Inflammatory macrophage treated with lipopolysaccharide for 1 hour (primary cell): Measurements from ENCODE around the gene RCVRN.

Source experiments
- DNase-seq, 2 donors: peaks; one replicate each; pipeline ENCODE4 v3.0.0-alpha.2; 2020 to 2022

The RCVRN gene

GRCh38 chr17:9921216-9921615, 16.1 kb upstream of the RCVRN start:
- DNase-seq = peak in 1 of 2 donors; percentile 17

DNA sequence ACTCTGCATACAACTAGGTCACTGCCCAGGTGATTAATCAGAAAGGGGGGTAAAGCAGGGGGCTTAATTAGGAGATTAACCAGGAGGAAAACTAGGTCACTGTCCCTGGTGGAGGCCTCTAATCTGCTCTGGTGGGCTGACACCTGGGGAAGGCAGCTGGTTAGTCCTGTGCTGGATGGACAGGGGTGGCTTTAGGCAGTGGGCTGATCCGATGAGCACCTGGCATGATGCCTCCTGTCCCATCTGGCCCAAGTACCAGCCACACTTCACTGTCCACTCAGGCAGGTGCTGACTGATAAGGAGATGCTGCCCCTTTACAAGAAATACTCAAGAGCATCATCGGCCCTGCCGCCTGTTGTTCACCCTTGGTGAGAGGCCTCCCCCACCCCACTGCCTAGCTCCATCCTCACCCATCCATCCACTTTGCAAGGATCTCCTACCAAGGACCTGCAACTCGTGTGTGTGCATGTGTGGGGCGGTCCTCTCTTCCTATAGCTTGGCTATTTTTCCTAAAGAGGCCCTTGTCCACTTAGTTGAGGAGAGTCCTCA, 13.8 kb upstream of the RCVRN start:
- no peak for DNase-seq

DNA sequence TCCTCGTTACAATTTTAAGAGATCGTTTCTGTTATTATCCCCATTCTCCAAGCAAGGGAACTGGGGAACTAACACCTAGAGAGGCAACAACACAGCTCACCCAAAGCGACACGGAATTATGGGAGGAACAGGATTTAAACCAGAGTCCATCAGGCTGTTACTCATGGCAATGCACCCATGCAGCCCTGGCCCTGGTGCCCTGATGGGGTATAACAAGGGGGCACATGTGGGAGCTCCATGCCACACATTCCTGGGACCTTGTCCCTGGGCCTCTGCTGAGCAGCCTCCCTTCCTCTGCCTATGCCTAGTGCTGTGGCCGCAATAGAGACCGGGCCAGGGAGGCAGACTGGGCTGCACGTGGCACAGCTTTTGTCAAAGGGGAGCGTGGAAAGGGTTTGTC, 13.3 kb upstream of the RCVRN start:
- no peak for DNase-seq

DNA sequence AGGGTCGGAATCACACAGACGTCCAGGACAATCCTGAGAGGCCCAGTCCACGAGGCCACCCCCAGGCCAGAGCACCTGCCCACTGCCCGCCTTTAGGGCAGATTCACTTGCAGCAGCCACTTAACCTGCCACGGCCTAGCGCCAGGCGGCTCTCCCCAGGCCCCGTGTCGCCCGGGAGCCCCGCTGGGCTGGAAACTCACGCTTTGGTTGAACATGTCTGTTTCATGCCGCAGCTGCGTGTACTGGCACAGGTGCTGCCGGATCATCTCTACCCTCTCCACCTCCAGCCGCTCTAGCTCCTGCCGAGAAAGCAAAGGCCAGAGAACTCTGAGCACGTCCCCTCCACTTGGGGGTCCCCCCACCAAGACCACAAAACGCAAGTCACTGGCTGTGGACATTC, 12.7 kb upstream of the RCVRN start:
- no peak for DNase-seq

DNA sequence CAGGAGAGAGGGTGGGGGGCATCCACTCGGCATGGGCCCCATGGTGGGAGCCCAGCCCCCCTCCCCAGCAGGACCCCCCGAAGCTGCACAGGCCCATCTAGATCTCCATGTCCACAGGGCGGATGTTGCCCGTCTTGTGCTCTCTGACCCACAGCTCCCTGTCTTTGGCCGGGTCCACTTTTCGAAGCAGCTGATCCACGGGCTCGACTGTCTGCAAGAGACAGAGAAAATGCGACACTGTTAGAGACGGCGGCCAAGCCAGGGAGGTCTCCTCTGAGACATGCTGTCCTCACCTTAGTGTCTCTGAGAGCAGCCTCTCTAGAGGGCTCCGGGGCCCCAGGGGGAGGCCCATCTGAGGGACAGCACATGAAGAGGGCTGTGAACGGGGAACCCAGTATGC, 12.1 kb upstream of the RCVRN start:
- DNase-seq = no peak

DNA sequence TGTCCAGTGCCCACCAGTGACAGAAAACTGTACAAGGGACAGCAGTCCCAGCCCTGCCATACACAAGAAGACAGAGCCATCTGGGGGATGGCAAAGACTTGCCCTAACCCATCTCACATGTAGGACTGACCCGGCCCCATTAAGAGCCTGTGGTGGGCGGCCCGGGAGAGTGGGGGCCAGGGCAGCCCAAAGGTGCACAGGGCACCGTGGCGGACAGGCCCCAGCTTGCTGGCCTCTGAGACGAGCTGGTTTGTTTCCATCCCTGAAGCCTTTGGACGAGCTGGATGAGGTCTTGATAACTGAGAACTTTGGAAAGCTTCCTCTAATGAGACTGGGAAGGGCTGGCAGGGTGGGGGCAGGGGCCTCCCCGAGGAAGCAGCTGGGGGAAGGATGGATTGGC, 11.0 kb upstream of the RCVRN start:
- no peak for DNase-seq

DNA sequence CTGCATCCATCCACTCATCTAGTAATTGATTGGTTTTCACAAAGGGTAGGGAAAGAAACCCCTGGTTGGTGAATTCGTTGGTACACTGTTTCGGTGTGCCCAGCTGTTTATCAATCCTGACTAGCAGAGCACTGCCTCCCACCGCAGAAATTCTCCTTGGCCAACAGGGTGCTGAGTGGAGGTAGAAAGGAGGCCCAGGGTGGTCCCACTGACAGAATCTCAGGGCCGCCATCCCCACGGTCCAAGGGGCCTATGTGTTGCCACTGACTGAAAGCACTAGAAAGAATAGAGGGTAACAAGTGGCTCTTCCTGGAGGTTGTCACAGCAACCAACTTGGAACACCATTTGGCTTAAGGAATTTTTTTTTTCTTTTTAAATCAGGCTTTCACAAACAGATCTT, 8.4 kb upstream of the RCVRN start:
- DNase-seq = no peak

DNA sequence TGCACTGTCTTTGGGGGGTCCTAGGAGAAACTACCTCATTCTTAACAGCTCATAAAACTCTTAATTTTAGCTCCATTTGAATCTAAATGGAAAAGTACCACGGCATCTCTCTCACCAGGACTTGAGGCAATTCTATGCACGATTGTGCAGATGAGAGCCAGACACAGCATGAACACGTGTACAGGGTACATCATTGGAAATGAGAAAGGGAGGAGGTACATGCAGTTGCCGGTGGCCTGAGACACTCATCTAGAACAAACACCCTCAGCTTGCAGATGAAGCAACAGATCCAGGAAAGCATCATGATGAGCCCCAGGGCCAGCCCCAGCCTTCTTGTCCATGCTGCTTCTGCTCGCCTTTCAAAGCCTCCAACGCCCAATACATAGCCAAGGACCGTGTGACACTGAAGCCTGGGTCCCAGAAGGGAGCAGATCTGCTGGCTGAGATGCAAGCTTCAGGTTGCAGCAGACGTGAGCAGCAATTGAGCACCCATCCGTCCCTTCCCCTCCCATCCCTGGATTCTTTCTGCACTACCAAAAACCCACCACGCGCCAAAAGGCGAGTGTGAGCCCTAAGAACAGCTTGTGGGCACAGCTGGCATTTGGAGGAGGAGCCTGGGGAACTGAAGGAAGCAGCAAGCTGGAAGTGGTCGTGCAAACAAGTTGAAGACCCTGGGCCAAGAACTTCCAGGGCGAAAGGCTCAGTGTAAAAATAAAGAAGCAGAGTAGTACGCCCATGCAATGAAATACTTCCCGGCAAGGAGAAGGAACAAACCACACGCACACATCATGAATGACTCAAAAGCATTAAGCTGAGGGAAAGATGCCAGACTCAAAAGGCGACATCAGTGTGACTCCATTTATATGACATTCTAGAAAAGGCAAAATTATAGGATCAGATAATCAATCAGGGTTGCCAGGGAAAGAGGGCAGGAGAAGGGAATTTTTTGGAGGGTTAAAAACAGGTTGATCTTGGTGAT, 7.3 kb upstream of the RCVRN start:
- DNase-seq = peak in 1 of 2 donors; percentile 2

DNA sequence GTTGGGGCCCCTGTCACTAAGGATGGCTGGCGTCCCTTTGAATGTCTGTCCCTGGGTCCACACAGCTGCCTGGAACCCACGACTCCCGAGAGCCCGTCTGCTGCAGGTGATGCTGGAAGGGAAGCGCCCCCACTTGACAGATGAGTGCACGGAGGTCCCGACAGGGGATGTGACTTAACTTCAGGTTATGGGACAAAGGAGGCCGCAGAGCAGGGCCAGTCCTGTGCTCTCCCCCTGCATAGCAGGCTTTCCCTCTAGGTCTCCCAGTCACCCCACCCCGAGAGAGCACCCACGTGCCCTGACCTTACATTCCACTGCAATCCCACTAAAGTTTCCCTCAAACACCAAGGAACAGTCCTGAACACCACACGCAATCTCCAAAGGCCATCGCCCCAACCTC, 6.0 kb upstream of the RCVRN start:
- no peak for DNase-seq

DNA sequence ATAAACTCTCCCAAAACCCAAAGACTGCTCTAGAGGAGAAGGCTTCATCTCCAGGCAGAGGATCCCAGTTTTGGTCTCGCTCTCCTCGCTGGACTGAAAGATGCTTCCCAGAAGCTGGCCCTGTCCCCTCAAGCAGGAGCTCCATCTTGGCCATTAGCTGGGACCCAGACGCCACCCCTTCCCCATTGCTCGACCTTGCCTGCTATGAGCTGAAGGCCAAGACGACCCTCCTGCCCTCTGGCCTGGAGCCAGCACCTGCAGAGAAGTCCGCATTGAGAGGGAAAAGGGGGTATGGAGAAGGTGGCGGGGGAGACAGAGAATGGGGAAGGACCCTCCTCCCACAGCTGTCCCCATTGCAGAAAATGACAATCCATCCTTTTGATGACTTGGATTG, 3.6 kb upstream of the RCVRN start:
- no peak for DNase-seq

DNA sequence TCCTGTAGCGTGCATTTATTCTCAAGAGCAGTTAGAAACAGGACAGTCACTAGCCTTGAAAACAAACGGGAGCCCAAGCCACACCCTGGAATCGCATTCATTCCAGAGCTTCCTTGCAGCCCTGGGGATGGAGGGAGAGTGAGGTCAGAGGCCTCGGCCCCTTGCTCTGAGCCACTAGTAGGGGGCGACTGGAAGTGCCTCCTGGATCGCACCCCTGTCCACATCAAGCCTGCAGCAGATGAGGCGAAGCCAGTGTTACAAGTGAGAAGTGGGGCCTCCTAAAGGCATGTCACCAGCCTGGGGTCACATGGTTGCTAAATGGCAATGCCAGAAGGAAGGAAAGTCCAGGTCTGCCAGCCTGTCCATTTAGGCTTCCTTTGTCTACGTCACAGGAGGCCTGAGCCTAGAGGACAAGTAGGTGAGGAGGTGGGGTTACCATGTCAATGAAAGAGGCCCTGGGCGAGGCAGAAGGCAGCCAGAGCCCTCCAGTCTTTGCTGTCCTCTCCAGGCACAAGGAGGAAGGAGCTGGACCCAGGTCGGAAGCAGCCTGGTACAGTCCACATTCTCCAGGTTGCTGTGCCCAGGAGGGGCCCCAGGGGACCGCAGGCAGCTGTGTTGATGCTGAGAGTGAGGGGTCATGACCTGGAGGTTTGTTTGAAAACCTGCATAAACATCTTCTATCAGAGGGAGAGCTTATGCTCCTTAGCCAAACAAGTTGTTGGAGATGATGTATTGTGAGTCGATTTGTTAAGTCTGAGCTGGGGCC, 3.0 kb upstream of the RCVRN start:
- DNase-seq = no peak

DNA sequence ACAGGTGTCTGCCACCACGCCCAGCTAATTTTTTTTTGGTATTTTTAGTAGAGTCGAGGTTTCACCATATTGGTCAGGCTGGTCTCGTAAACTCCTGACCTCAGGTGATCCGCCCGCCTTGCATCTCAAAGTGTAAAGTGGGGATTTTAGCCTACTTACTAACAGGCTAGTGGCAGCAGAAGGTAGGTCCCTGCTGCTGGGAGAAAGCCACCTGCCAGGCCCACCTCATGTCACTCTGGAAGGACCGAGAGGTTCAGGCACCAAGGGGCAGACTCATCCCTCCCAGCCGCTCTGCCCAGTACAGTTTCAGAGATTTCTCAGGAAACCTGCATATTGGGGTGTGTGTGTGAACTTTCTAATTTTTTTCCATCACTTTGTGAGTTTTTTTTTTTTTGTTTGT, 2.1 kb upstream of the RCVRN start:
- no peak for DNase-seq

- DNase-seq = no peak
Measured at GRCh38 chr17:9906616-9907015, 1.5 kb upstream of the RCVRN start.

DNA sequence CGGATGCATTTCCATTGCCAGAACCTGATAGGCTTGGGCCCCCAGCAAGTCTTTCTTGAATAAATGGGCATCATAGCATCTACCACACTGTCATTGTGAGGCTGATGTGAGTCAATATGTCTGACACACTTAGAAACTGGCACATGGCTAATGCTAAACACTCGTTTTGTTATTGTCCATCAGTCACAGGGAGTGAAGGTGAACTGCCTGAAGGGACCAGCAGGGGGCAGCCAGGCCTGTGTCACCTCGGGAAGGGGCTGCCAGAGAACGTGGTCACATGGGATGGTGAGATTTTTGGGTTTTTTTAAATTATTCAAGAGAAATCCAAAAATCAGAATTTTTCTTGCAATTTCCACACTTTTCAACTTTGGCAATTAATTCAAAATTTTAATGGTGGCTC, 831 bp upstream of the RCVRN start:
- peak; percentile 8 to 33 for DNase-seq

DNA sequence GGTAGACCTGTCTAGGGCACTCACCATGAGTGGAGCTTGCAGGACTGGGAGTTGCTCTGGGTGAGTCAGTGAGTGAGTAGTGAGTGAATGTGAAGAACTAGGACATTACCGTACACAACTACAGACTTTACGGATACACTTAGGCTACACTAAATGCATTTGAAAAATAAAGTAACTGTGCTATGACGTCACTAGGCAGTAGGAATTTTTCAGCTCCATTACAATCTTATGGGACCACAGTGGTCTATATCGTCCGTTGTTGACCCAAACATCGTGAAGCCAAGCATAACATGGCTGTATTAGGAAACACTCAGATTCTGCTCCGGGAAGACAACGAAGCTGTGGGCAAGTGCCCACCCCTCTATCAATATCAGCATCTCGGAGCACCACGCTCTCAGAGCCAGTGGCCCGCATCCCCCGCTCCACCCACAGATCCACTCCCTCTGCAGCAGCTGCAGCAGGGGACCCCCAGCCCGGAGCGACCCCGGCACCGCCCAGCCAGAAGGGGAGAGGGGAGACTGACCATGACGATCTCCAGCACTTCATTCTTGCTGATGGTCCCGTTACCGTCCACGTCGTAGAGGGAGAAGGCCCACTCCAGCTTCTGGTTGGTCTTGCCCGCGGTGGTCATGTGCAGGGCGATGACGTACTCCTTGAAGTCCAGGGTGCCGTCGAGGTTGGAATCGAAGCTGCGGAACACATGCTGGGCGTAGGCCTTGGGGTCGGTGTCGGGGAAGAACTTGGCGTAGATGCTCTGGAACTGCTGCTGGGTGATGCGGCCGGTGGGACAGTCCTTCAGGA, 594 bp downstream of the RCVRN start:
- DNase-seq = no peak

- DNase-seq = no peak
Measured at GRCh38 chr17:9902120-9902519, 3.0 kb downstream of the RCVRN start.

- DNase-seq = no peak
Measured at GRCh38 chr17:9900784-9901183, 4.3 kb downstream of the RCVRN start.

DNA sequence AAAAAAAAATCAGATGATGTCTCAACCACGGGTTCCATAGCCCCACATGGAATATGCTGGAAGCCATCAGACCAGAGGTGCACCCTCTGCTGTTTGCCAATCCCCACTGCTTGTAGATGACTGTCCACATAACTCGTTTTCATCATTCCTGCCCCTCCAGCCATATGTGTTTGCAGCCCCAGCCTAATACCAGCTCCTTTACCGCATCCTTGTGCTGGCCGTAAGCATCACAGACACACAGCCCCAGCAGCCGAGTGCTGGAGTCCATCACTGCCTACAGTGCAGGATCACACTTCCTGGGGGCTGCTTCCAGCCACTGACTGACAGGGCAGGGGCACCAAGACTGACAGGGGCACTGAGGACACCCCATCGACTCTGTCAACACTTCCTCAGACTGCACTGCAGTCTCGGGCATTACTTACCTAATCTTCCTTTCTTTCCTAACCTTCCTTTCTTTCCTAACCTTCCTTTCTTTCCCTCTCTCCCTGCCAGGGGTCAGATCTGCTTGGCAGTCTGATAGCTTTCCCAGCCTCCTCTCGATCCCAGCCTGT, 5.0 kb downstream of the RCVRN start:
- no peak for DNase-seq

GRCh38 chr17:9899280-9900043, 5.6 kb downstream of the RCVRN start:
- DNase-seq = no peak

DNA sequence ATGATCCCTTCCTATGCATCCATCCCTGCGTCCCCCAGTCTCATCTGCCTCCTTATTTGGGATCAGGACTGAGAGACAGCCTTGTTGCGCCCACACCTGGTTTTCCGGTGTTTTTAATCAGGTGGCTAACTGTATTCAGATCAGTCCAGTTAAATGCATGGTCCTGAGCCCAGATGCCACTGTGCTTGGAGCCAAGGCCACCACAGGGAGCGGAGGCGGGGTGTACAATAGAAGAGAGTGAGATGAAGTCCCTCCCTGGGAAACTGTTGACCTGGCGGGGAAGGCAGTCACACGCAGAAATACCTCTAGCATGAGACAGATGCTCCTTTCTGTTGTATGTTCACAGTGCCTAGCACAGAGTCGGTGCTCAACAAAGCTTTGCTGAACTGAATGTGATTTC, 6.3 kb downstream of the RCVRN start:
- no peak for DNase-seq

DNA sequence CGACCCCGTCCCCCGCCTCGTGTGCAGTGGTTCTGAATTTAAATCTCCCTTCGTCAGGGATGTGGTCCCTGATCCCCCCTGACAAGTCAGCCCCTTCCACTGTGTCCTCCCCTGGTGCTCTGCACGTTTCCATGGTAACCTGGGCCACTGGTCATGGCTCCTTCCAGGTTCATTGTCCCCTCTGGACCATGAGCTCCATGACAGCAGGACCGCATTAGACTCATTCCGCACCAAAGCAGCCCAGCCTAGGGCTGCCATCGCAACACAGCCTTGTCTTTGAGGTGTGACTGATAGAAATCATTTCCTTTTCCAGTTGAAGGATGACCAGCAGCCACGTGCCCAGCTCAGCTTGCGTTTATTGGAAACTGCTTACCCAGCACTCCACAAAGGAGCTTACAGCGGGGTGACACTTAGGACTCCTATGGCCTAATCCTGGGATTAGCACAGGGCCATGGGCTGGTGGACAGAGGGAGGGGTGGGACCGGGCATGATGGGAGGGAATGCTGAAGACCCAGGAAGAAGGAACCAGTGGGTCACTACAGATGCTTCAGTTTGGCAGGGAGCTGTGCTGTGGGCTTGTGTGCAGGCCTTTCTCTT, 7.6 kb downstream of the RCVRN start:
- DNase-seq = no peak
